ENCODE measurements around the gene CRLF2. TPM values are rescaled to one million over a fixed set of nuclear protein-coding genes. Genes with fewer than 3 reads are reported as not detected.
"Not testable (repeated sequence)": the region's sequence is repeated elsewhere in the genome, so short reads cannot be mapped to it uniquely, and the experiment has no call there.

CRLF2 gene
- total RNA-seq, 1 experiment from 2014 or later, result 0.34 TPM

DNA sequence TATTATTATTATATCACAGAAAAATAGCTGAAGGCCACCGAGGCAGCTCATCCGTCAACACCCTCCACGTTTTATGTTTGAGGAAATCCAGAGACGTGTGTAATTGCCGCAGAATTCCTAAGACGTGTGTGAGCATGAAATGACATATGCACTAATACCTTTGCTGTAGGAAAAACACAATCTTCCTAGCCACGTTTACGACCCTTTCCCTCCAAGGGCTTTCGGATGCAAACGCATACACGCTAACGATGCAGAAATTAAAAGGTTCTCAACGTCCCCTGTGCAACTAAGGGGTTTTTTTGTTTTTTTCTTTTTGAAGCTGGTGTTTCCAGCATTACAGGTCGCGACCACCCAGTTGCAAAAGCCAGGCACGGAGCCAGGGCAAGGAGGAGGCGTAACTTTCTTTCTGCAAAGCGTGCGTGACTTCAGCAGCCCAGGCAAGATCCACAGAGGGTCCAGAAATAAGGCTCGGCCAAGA lies 33.8 kb downstream of the CRLF2 start (continued):
- no peak for TF ChIP-seq CTCF (IDR thresholded peaks at IDR 0.05 in 2 of 3, conservative IDR thresholded peaks at IDR 0.05 in 1 of 3; ENCODE audit: borderline replicate concordance in 1 of 3, insufficient read depth in 1 of 3, low read depth in 2 of 3, low read length in 2 of 3)

DNA sequence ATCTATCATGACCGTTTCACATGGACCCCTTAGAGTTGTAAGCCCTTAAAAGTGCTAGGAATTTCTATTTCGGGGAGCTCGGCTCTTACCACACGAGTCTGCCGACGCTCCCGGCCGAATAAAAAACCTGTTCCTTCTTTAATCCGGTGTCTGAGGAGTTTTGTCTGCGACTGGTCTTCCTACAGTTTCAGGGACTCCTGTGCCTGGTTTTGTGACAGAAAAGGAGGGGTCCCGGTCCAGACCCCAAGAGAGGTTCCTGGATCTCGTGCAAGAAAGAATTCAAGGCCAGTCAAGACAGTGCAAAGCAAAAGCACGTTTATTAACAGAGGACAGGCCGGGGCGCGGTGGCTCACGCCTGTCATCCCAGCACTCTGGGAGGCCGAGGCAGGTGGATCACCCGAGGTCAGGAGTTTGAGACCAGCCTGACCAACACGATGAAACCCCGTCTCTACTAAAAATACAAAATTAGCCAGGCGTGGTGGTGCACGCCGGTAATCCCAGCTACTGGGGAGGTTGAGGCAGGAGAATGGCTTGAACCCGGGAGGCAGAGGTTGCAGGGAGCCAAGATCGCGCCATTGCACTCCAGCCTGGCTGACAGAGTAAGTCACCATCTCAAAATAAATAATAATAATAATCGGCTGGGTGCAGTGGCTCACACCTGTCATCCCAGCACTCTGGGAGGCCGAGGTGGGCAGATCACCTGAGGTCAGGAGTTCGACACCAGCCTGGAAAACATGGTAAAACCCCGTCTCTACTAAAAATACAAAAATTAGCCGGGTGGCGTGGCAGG lies 35.7 kb downstream of the CRLF2 start:
- BruUV-seq (replicated peaks); H3K4me3 ChIP-seq (replicated peaks in 1 of 2; ENCODE audit: low read depth in 1 of 2, low read length in 2 of 2); ATAC-seq; H3K9me3 ChIP-seq (ENCODE audit: control insufficient read depth in 1 of 2, insufficient read depth in 1 of 2, low read depth in 1 of 2, low read length in 2 of 2); H3K79me2 ChIP-seq (ENCODE audit: insufficient read depth, low read length); H4K20me1 ChIP-seq (ENCODE audit: insufficient read depth); H3K4me2 ChIP-seq (ENCODE audit: low read length); H3K27ac ChIP-seq (ENCODE audit: low read depth, low read length); H2AFZ ChIP-seq (ENCODE audit: low read depth, low read length, poor library complexity, severe bottlenecking); H3K9ac ChIP-seq (ENCODE audit: low read length); H3K36me3 ChIP-seq (ENCODE audit: control insufficient read depth in 1 of 2, insufficient read depth in 2 of 2, low read length in 2 of 2); intact Hi-C loops (cut with micrococcal nuclease); RAD21 ChIA-PET (ENCODE audit: low non-redundant PET in 1 of 2, low total read pairs in 2 of 2, uncharacterized antibody in 2 of 2, unreplicated experiment in 2 of 2); H3K9me2 ChIP-seq (ENCODE audit: insufficient read depth); POLR2A ChIA-PET; DNase-seq (ENCODE audit: low read depth, low spot score); CTCF ChIA-PET; H3K4me1 ChIP-seq (ENCODE audit: control insufficient read depth in 1 of 2, insufficient read depth in 2 of 2, low read length in 2 of 2); H3K27me3 ChIP-seq (ENCODE audit: insufficient read depth, low read length): not testable (repeated sequence)

GRCh38 chrX:1174609-1175545 lies 37.6 kb downstream of the CRLF2 start:
- H3K9me2 ChIP-seq (ENCODE audit: insufficient read depth); POLR2A ChIA-PET; H3K27me3 ChIP-seq (ENCODE audit: insufficient read depth, low read length); ATAC-seq; H3K4me3 ChIP-seq (replicated peaks in 1 of 2; ENCODE audit: low read depth in 1 of 2, low read length in 2 of 2); H3K9ac ChIP-seq (ENCODE audit: low read length); H3K4me1 ChIP-seq (ENCODE audit: control insufficient read depth in 1 of 2, insufficient read depth in 2 of 2, low read length in 2 of 2); RAD21 ChIA-PET (ENCODE audit: low non-redundant PET in 1 of 2, low total read pairs in 2 of 2, uncharacterized antibody in 2 of 2, unreplicated experiment in 2 of 2); H4K20me1 ChIP-seq (ENCODE audit: insufficient read depth); DNase-seq (ENCODE audit: low read depth, low spot score); H3K9me3 ChIP-seq (ENCODE audit: control insufficient read depth in 1 of 2, insufficient read depth in 1 of 2, low read depth in 1 of 2, low read length in 2 of 2); CTCF ChIA-PET; BruUV-seq (replicated peaks); H3K27ac ChIP-seq (ENCODE audit: low read depth, low read length); H3K79me2 ChIP-seq (ENCODE audit: insufficient read depth, low read length); intact Hi-C loops (cut with micrococcal nuclease); H3K36me3 ChIP-seq (ENCODE audit: control insufficient read depth in 1 of 2, insufficient read depth in 2 of 2, low read length in 2 of 2); H3K4me2 ChIP-seq (ENCODE audit: low read length); H2AFZ ChIP-seq (ENCODE audit: low read depth, low read length, poor library complexity, severe bottlenecking): not testable (repeated sequence)

DNA sequence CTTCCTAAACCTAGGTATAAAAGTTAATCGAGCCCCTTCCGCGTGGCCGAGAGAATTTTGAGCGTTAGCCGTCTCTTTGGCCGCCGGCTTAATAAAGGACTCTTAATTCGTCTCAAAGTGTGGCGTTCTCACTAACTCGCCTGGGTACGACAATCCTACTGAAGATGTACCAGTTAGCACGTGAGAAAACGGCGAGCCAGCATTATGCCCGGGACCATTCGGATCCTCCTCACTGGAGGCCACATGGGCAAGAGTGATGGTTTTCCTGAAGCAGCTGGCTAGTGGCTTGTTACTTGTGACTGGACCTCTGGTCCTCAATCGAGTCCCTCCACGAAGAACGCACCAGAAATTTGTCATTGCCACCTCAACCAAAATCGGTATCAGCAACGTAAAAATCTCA lies 39.0 kb downstream of the CRLF2 start:
- H3K79me2 ChIP-seq (ENCODE audit: insufficient read depth, low read length); DNase-seq (ENCODE audit: low read depth, low spot score); H3K4me1 ChIP-seq (ENCODE audit: control insufficient read depth in 1 of 2, insufficient read depth in 2 of 2, low read length in 2 of 2); H3K4me3 ChIP-seq (replicated peaks in 1 of 2; ENCODE audit: low read depth in 1 of 2, low read length in 2 of 2); CTCF ChIA-PET; H3K27me3 ChIP-seq (ENCODE audit: insufficient read depth, low read length); H3K36me3 ChIP-seq (ENCODE audit: control insufficient read depth in 1 of 2, insufficient read depth in 2 of 2, low read length in 2 of 2); H3K9me3 ChIP-seq (ENCODE audit: control insufficient read depth in 1 of 2, insufficient read depth in 1 of 2, low read depth in 1 of 2, low read length in 2 of 2); intact Hi-C loops (cut with micrococcal nuclease); H3K27ac ChIP-seq (ENCODE audit: low read depth, low read length); RAD21 ChIA-PET (ENCODE audit: low non-redundant PET in 1 of 2, low total read pairs in 2 of 2, uncharacterized antibody in 2 of 2, unreplicated experiment in 2 of 2); H3K9me2 ChIP-seq (ENCODE audit: insufficient read depth); BruUV-seq (replicated peaks); H3K9ac ChIP-seq (ENCODE audit: low read length); POLR2A ChIA-PET; H4K20me1 ChIP-seq (ENCODE audit: insufficient read depth); H2AFZ ChIP-seq (ENCODE audit: low read depth, low read length, poor library complexity, severe bottlenecking); H3K4me2 ChIP-seq (ENCODE audit: low read length); ATAC-seq: not testable (repeated sequence)
